HepG2 (cell line): ENCODE results near the gene ACOT8. TPM values are rescaled to one million over a fixed set of nuclear protein-coding genes. Genes with fewer than 3 reads are reported as not detected.

ENCODE experiments used
- ATAC-seq: fragments of 200-7000 bp; cut with Tn5 transposase; 3 replicates; pipeline ENCODE4 v1.9.1; 2020; ENCODE audit warnings: mild to moderate bottlenecking, moderate library complexity
- BruUV-seq: library from RNA; stranded (reverse); fragments of 400-500 nt; replicated peaks from 2 replicates; lab custom pipeline; 2021; lab: Mats Ljungman, UMichigan
- CTCF ChIA-PET: fragments of 300-600 bp; formaldehyde crosslinking; extraction: SDS; loops from one replicate; lab custom pipeline; 2021; ENCODE audit warnings: low total read pairs, inconsistent platforms, low intra/inter-chr PET ratio; lab: Yijun Ruan, JAX
- POLR2A ChIA-PET: fragments of 350-600 bp; sonication (Branson Sonifier 250); formaldehyde crosslinking; loops from one replicate; lab custom pipeline; 2020; ENCODE audit warnings: antibody characterized with exemption, inconsistent platforms; lab: Yijun Ruan, JAX
- DNase-seq: peaks from one replicate; pipeline ENCODE4 v3.0.0-alpha.2; 2015; ENCODE audit warnings: low spot score
- FAIRE-seq: peaks from 3 replicates; lab custom pipeline; 2011; peaks lifted over from hg19 to GRCh38; lab: Jason Lieb, UNC
- H2AFZ ChIP-seq: one replicate; pipeline ENCODE4 v1.6.1; 2011; ENCODE audit warnings: low read length, inconsistent platforms
- H3K27ac ChIP-seq: fragments of 300-600 bp; 3 replicates; pipeline ENCODE4 v1.8.0; 2011; ENCODE audit warnings: mixed run types, mild to moderate bottlenecking, mixed read lengths, low read length, inconsistent platforms; ENCODE audit not compliant: insufficient read depth; ENCODE audit errors: extremely low read length
- H3K27me3 ChIP-seq, 2 experiments: fragments of 200-600 bp in 1 of 2; 2 replicates in 1 of 2; 3 replicates in 1 of 2; pipeline versions ENCODE4 v1.6.0 to v1.8.0; 2011; ENCODE audit warnings: low read length in 2 of 2, mild to moderate bottlenecking in 2 of 2, moderate library complexity in 2 of 2, inconsistent platforms in 1 of 2; ENCODE audit not compliant: insufficient read depth in 2 of 2, control insufficient read depth in 1 of 2
- H3K36me3 ChIP-seq, 2 experiments: fragments of 200-600 bp in 1 of 2; replicated peaks in 1 of 2; 2 replicates in 1 of 2; 3 replicates in 1 of 2; pipeline versions ENCODE4 v1.5.1 to v1.8.0; 2011; ENCODE audit warnings: low read length in 2 of 2, inconsistent platforms in 1 of 2; ENCODE audit not compliant: insufficient read depth in 2 of 2, control insufficient read depth in 1 of 2
- H3K4me1 ChIP-seq: 2 replicates; pipeline ENCODE4 v1.5.1; 2012; ENCODE audit warnings: low read length, inconsistent platforms; ENCODE audit not compliant: insufficient read depth
- H3K4me2 ChIP-seq: 2 replicates; pipeline ENCODE4 v1.6.0; 2011; ENCODE audit warnings: low read depth, low read length, inconsistent platforms
- H3K4me3 ChIP-seq, 3 experiments: fragments of 200-600 bp in 1 of 3; sonication (generic), shearing (Covaris generic) in 1 of 3; replicated peaks in 1 of 3; 2 replicates each; pipeline ENCODE4 v1.5.1; 2011 to 2016; ENCODE audit warnings: low read length in 3 of 3, inconsistent platforms in 2 of 3, low read depth in 2 of 3, mild to moderate bottlenecking in 2 of 3, control low read depth in 1 of 3, mixed read lengths in 1 of 3; ENCODE audit not compliant: insufficient read depth in 1 of 3
- H3K79me2 ChIP-seq: one replicate; pipeline ENCODE4 v1.6.1; 2011; ENCODE audit warnings: low read length, inconsistent platforms; ENCODE audit not compliant: insufficient read depth
- H3K9ac ChIP-seq: 2 replicates; pipeline ENCODE4 v1.6.0; 2011; ENCODE audit warnings: mild to moderate bottlenecking, low read depth, low read length, inconsistent platforms; ENCODE audit not compliant: insufficient read depth
- H3K9me3 ChIP-seq: 2 replicates; pipeline ENCODE4 v1.5.1; 2012; ENCODE audit warnings: mild to moderate bottlenecking, low read length
- H4K20me1 ChIP-seq: 2 replicates; pipeline ENCODE4 v1.6.0; 2011; ENCODE audit warnings: inconsistent platforms, mild to moderate bottlenecking, low read length, moderate library complexity; ENCODE audit not compliant: insufficient read depth
- CAMTA2 ChIP-seq: sonication (generic); formaldehyde crosslinking; IDR thresholded peaks from 2 replicates; pipeline ENCODE4 v1.4.0; 2020; ENCODE audit warnings: mild to moderate bottlenecking, missing genetic modification reagents, borderline replicate concordance
- GLI4 ChIP-seq: sonication (generic); formaldehyde crosslinking; IDR thresholded peaks from 2 replicates; pipeline ENCODE4 v1.5.1; 2020; ENCODE audit warnings: missing genetic modification reagents, mild to moderate bottlenecking, moderate library complexity, borderline replicate concordance
- KMT2A ChIP-seq: sonication (generic); formaldehyde crosslinking; IDR thresholded peaks from 2 replicates; pipeline ENCODE4 v1.4.0; 2020; ENCODE audit warnings: missing genetic modification reagents
- MAFK ChIP-seq, 2 experiments: IDR thresholded peaks in 1 of 2; conservative IDR thresholded peaks in 1 of 2; 2 replicates each; pipeline ENCODE4 v1.6.1; 2011; ENCODE audit warnings: improper control_type of control experiment in 2 of 2, low read length in 2 of 2
- MED8 ChIP-seq: sonication (generic); formaldehyde crosslinking; IDR thresholded peaks from 2 replicates; pipeline ENCODE4 v1.8.1; 2023; ENCODE audit warnings: mild to moderate bottlenecking, missing genetic modification reagents; ENCODE audit not compliant: insufficient replicate concordance
- RBFOX2 ChIP-seq: fragments of 200-400 bp; formaldehyde crosslinking; IDR thresholded peaks from 2 replicates; pipeline ENCODE4 v1.6.1; 2017; ENCODE audit warnings: low read depth, mild to moderate bottlenecking, low read length
- REXO4 ChIP-seq: sonication (generic); formaldehyde crosslinking; IDR thresholded peaks from 2 replicates; pipeline ENCODE4 v1.8.0; 2022; ENCODE audit warnings: missing genetic modification reagents, mild to moderate bottlenecking, borderline replicate concordance
- SMARCC2 ChIP-seq: fragments of 450-650 bp; IDR thresholded peaks from 2 replicates; pipeline ENCODE4 v1.6.1; 2017; ENCODE audit warnings: antibody characterized with exemption, mild to moderate bottlenecking
- ZBED4 ChIP-seq: sonication (generic); formaldehyde crosslinking; IDR thresholded peaks from 2 replicates; pipeline ENCODE4 v1.4.0; 2020; ENCODE audit warnings: missing genetic modification reagents, borderline replicate concordance
- ZNF263 ChIP-seq: sonication (generic); formaldehyde crosslinking; IDR thresholded peaks from 2 replicates; pipeline ENCODE4 v1.4.0; 2020; ENCODE audit warnings: missing genetic modification reagents
- ZNF414 ChIP-seq: sonication (generic); formaldehyde crosslinking; IDR thresholded peaks from 2 replicates; pipeline ENCODE4 v1.5.0; 2020; ENCODE audit warnings: missing genetic modification reagents
- ZNF572 ChIP-seq: sonication (generic); formaldehyde crosslinking; IDR thresholded peaks from 2 replicates; pipeline ENCODE4 v1.5.1; 2020; ENCODE audit warnings: mild to moderate bottlenecking, missing genetic modification reagents
- ZNF775 ChIP-seq: sonication (generic); formaldehyde crosslinking; IDR thresholded peaks from 2 replicates; pipeline ENCODE4 v1.4.0; 2020; ENCODE audit warnings: missing genetic modification reagents, mild to moderate bottlenecking, moderate library complexity, borderline replicate concordance
- ZNF839 ChIP-seq: sonication (generic); formaldehyde crosslinking; IDR thresholded peaks from 2 replicates; pipeline ENCODE4 v1.4.0; 2020; ENCODE audit warnings: missing genetic modification reagents, mild to moderate bottlenecking, borderline replicate concordance
- WGBS: methylation state at CpG from one replicate; pipeline ENCODE4 v1.1.6; 2017; ENCODE audit warnings: low lambda C conversion rate; 5-methylcytosine and 5-hydroxymethylcytosine counted together
- in situ Hi-C: cut with HindIII; loops from 2 replicates; pipeline ENCODE4 v1.10.0; 2017; ENCODE audit warnings: low pct_unique_long_range_greater_than_20kb; ENCODE audit not compliant: extremely low pct_ligation_motif_present
- intact Hi-C: fragments of 100-400 bp; cut with micrococcal nuclease; formaldehyde crosslinking; loops from one replicate; pipeline ENCODE4 v1.10.0; 2022; ENCODE audit not compliant: unreplicated experiment
- polyA plus RNA-seq, 8 experiments: library from polyadenylated mRNA; depleted of rRNA in 3 of 8; stranded (reverse) in 7 of 8; unstranded in 1 of 8; fragments of >200 nt; fragmentation: Illumina TruSeq in 4 of 8; extraction: Trizol in 4 of 8; gene quantifications; 2 replicates each; pipeline versions ENCODE4 v1.2.1 to v1.2.3, GENCODE V29; 2011 to 2016; ENCODE audit warnings: low read depth in 4 of 8, missing spikeins in 1 of 8, mixed read lengths in 1 of 8; ENCODE audit not compliant: insufficient read depth in 1 of 8
- total RNA-seq, 5 experiments: library from RNA; depleted of rRNA; stranded (reverse); fragments of >200 nt; fragmentation: Illumina TruSeq; extraction: Trizol; gene quantifications; 2 replicates each; pipeline ENCODE4 v1.2.3, GENCODE V29; 2016; ENCODE audit warnings: low read depth in 1 of 5
- TF ChIP-seq, protein P1 (sequence below): IDR thresholded peaks from 2 replicates; pipeline ENCODE4 v1.6.1; 2016; ENCODE audit warnings: missing genetic modification reagents, missing compliant biosample characterization
- TF ChIP-seq, protein P2 (sequence below): sonication (generic); formaldehyde crosslinking; IDR thresholded peaks from 2 replicates; pipeline ENCODE4 v1.4.0; 2020; ENCODE audit warnings: missing genetic modification reagents

Gene ACOT8
- total and polyA plus RNA-seq, 2 of the 13 experiments (the other 11 are each of a cell fraction or from before 2014, with no cell fraction given) = 31.4 to 45.5 TPM

DNA sequence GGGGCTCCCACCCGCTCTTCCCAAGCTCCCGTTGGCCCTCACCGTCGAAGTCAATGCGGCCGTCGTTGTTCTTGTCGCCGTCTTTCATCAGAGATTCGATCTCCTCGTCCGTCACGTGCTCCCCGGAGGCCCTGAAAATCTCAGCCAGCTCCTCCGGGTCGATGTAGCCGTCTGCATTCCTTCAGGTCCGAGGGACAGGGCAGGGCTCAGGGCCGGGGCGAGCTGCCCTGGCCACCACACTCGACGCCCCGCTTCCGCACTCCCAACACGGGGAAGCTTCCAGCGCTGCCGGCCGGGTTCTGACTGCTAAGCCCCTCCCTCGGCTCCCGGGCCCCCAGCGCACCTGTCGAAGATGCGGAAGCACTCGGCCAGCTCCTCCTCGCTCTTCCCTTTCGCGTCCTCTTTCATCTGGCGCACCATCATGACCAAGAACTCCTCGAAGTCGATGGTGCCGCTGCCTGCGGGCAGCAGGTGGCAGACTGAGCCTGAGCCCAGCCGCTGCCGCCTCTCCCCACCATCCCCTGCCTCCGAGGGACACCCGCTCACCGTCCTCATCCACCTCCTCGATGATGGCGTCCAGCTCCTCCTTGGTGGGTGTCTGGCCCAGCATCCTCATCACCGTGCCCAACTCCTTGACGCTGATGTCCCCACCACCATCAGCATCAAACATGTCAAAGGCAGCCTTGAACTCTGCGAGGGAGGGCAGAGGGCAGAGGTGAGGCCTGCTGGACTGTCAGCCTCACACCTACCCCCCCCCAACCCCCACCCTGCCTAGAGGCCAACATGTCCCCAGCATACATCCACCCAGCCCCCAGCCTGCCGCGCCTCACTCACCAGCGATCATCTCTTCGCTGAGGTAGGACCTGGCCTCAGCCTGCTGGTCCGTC, 33.0 kb downstream of the ACOT8 start:
- Histone ChIP-seq H3K9me3 (no peaks in the 10 kb centered on the region), H3K27ac (no peak overlapping the region), H3K79me2 (no peaks in the 10 kb centered on the region), H3K27me3 (no peaks in the 10 kb centered on the region), H3K4me1 (peaks cover 61% of the 10 kb centered on the region), H2AFZ (no peak overlapping the region), H4K20me1 (no peaks in the 10 kb centered on the region), H3K9ac (no peak overlapping the region), H3K4me2 (peak overlapping the region; percentile 56), H3K36me3 (no peaks in the 10 kb centered on the region), H3K4me3 (peak overlapping the region in 1 of 3 experiments; percentile 28; a peak in 1 of 6 replicates)
- FAIRE-seq = peak; percentile 39
- ATAC-seq = peak; percentile 71
- POLR2A ChIA-PET = interaction anchor here (0.8 to 1.7 kb wide), 4 partner anchors 9 to 146 kb away, joined by 3 to 6 read pairs (median 4); partner anchors contain the start of gene SNX21
- DNase-seq = peak; percentile 51
- 60% methylated on average over 57 of the region's 57 CpGs for WGBS
- intact Hi-C loops (loop anchor here (2.0 kb wide), 1 partner anchor 139 kb away; no protein-coding TSS in a partner anchor), in situ Hi-C loops (no loop called here)
- CTCF ChIA-PET = interaction anchor here (0.7 to 2.4 kb wide), 3 partner anchors 9 to 139 kb away, joined by 3 to 15 read pairs (median 4); partner anchors contain the start of genes CTSA, NEURL2 and SNX21
- BruUV-seq = no TSS peak
- TF ChIP-seq CAMTA2 (CRISPR knock-in tag) (no peak), KMT2A (CRISPR knock-in tag) (peak; percentile 33; the same call in 1 of the 2 replicates), ZNF414 (CRISPR knock-in tag) (no peak), REXO4 (CRISPR knock-in tag) (no peak), ZBED4 (no peak), ZNF775 (CRISPR knock-in tag) (no peak), ZNF839 (CRISPR knock-in tag) (no peak), RBFOX2 (no peak), GLI4 (CRISPR knock-in tag) (no peak), MAFK (conservative IDR thresholded peaks at IDR 0.05 in 1 of 2, IDR thresholded peaks at IDR 0.05 in 1 of 2; ENCODE audit: low read length in 2 of 2) (no peak), ZNF263 (CRISPR knock-in tag) (peak; percentile 94), ZNF572 (CRISPR knock-in tag) (peak; percentile 95), MED8 (CRISPR knock-in tag) (no peak), SMARCC2 (no peak)
- TF ChIP-seq, protein P1, sequence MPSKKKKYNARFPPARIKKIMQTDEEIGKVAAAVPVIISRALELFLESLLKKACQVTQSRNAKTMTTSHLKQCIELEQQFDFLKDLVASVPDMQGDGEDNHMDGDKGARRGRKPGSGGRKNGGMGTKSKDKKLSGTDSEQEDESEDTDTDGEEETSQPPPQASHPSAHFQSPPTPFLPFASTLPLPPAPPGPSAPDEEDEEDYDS (CRISPR knock-in tag) = no peak
- TF ChIP-seq, protein P2, sequence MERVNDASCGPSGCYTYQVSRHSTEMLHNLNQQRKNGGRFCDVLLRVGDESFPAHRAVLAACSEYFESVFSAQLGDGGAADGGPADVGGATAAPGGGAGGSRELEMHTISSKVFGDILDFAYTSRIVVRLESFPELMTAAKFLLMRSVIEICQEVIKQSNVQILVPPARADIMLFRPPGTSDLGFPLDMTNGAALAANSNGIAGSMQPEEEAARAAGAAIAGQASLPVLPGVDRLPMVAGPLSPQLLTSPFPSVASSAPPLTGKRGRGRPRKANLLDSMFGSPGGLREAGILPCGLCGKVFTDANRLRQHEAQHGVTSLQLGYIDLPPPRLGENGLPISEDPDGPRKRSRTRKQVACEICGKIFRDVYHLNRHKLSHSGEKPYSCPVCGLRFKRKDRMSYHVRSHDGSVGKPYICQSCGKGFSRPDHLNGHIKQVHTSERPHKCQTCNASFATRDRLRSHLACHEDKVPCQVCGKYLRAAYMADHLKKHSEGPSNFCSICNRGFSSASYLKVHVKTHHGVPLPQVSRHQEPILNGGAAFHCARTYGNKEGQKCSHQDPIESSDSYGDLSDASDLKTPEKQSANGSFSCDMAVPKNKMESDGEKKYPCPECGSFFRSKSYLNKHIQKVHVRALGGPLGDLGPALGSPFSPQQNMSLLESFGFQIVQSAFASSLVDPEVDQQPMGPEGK (CRISPR knock-in tag) = peak; percentile 70
